Kidney epithelial cell (primary cell): ENCODE measurements around the gene TMEM219. TPM values are rescaled to one million over a fixed set of nuclear protein-coding genes. Genes with fewer than 3 reads are reported as not detected.

Source experiments
- DNase-seq: peaks from one replicate; pipeline ENCODE4 v3.0.0-alpha.2; 2010; ENCODE audit warnings: low read depth
- H3K27me3 ChIP-seq: 2 replicates; pipeline ENCODE4 v1.6.0; 2011; ENCODE audit warnings: low read length; ENCODE audit not compliant: control insufficient read depth, insufficient read depth
- H3K36me3 ChIP-seq: 2 replicates; pipeline ENCODE4 v1.5.1; 2011; ENCODE audit warnings: low read length; ENCODE audit not compliant: control insufficient read depth, insufficient read depth
- H3K4me3 ChIP-seq: 2 replicates; pipeline ENCODE4 v1.5.1; 2011; ENCODE audit warnings: low read depth, mild to moderate bottlenecking, control low read depth, low read length
- CTCF ChIP-seq: IDR thresholded peaks from 2 replicates; pipeline ENCODE4 v1.5.1; 2011; ENCODE audit warnings: mild to moderate bottlenecking, moderate library complexity, low read length, control low read depth, inconsistent platforms; ENCODE audit not compliant: insufficient read depth, poor library complexity, severe bottlenecking
- total RNA-seq: library from RNA; depleted of rRNA; stranded (reverse); fragments of >200 nt; gene quantifications from 2 replicates; pipeline ENCODE4 v1.2.3, GENCODE V29; 2015

Gene TMEM219
- total RNA-seq, 1 donor from 2014 or later, result 175 TPM

DNA sequence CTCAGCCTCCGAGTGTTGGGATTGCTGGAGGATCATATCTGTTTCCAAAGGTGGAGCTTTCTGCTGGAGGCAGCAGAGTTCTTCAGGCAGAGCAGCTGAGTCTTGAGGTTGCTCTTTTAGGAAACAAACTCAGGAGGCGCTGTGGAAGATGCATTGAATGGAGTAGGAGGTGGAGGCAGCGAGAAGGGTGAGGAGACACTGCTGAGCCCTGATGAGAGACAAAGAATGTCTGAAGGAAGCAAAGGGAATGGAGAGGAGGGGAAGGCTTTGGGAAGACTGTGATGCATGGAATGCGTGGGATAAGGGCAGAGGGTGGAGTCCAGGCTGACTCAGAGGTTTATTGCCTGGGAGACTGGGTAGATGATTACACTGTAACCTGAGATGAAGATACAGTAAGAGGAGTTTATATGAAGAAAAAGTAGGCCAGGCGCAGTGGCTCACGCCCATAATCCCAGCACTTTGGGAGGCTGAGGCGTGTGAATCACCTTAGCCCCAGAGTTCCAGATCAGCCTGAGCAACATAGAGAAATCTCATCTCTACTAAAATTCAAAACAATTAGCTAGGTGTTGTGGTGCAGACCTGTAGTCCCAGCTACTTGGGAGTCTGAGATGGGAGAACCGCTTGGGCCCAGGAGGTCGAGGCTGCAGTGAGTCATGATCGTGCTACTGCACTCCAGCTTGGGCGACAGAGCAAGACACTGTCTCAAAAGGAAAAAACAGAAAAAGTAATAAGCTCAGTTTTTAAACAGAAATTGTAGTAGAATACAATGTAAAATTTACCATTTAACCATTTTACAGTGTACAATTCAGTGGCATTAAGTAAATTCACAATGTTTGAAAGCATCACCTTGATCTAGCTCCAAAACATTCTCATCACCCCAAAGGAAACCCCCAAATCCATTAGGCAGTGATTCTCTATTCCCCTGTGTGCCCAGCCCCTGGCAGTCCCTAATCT, 17.8 kb upstream of the TMEM219 start:
- H3K27me3 ChIP-seq, result no peaks in the 10 kb centered on the region
- TF ChIP-seq CTCF, result peak; percentile 66
- no peaks in the 10 kb centered on the region for H3K36me3 ChIP-seq
- no peak overlapping the region for H3K4me3 ChIP-seq
- DNase-seq, result peak; percentile 98

DNA sequence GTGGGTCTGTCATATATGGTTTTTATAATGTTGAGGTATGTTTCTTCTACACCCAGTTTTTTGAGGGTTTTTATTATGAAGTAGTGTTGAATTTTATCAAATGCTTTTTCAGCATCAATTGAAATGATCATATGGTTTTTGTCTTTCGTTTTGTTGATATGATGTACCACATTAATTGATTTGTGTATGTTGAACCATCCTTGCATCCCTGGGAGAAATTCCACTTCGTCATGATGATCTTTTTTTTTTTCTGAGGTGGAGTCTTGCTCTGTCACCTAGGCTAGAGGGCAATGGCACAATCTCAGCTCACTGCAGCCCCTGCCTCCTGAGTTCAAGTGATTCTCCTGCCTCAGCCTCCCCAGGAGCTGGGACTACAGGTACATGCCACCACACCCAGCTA, 14.0 kb upstream of the TMEM219 start:
- no peaks in the 10 kb centered on the region for H3K27me3 ChIP-seq
- DNase-seq, result no peak
- H3K36me3 ChIP-seq, result no peaks in the 10 kb centered on the region
- no peak overlapping the region for H3K4me3 ChIP-seq
- no peak for TF ChIP-seq CTCF

- Histone ChIP-seq H3K36me3 (no peaks in the 10 kb centered on the region), H3K27me3 (no peaks in the 10 kb centered on the region), H3K4me3 (no peak overlapping the region)
- no peak for DNase-seq
- no peak for TF ChIP-seq CTCF
Measured at GRCh38 chr16:29950806-29951461, 10.9 kb upstream of the TMEM219 start.

DNA sequence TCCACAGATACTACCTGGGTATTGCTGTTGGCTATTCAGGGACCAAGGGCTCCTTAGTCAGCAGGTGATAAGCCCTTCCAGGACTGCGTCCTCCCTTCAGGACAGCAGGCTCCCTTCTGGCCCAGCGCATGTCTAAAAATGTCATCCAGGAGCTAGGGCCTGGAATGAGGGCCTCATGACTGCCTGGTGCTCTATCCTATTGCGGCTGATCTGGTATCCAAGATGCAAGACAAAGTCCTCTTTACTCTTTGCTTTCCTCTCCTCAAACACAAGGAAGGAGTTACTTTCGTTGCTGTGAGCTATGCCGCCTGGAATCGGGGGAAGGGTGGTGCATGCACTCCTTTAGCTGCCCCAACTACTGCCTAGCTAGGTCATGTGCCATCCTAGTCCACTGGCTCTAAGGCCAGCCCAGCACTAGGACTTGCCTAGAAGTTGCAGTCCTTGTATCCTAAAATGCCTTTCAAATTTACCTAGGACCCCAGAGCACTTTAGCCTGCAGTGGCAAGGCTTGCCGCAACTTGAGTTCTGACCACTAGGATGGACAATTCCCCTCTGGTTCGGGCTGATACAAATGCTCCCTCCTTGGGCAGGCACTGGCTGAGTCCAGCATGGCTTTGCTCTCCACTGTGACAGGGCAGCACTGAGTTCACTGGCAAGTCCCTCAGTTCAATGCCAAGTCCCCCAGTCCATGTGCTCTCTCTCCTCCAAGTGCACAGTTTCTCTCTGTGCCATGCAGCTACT, 10.1 kb upstream of the TMEM219 start:
- H3K4me3 ChIP-seq, result no peak overlapping the region
- no peak for TF ChIP-seq CTCF
- H3K36me3 ChIP-seq, result no peaks in the 10 kb centered on the region
- H3K27me3 ChIP-seq, result no peaks in the 10 kb centered on the region
- DNase-seq, result no peak

DNA sequence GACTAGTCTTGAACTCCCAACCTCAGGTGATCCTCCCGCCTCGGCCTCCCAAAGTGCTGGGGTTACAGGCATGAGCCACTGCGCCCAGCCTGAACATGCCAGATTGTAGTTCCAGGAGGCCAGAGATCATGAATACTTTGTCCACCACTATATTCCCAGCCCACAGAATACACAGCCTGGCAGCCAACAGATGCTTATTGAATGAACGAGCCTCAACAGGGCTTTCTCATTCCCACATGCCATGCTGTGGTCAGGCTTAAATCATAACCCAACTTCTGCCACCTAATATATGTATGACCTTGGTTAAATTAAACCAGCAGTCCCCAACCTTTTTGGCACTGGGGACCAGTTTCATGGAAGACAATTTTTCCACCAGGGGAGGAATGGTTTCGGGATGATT, 3.1 kb upstream of the TMEM219 start:
- Histone ChIP-seq H3K4me3 (no peak overlapping the region), H3K36me3 (no peaks in the 10 kb centered on the region), H3K27me3 (no peaks in the 10 kb centered on the region)
- DNase-seq, result no peak
- TF ChIP-seq CTCF, result no peak
